NCI-H2107 treated with DMSO at 0.1 percent for 48 hours (cell line): Measurements from ENCODE around the gene SAXO2.
"Not testable (repeated sequence)": the region's sequence is repeated elsewhere in the genome, so short reads cannot be mapped to it uniquely, and the experiment has no call there.

ENCODE experiments used
- DNase-seq: peaks from one replicate; lab custom pipeline; 2025; ENCODE audit not compliant: unreplicated experiment; lab: John Stamatoyannopoulos, UW

SAXO2 gene

GRCh38 chr15:82262422-82263026 lies at the start of gene SAXO2, which contains the start of gene EFL1:
Gene SAXO2 (plus strand): TSS chr15:82262818. CDS start chr15:82262880, 62 bp downstream.
Gene EFL1 (minus strand): TSS chr15:82262734. CDS start chr15:82261778, 956 bp downstream.
- DNase-seq: peak; percentile 31

DNA sequence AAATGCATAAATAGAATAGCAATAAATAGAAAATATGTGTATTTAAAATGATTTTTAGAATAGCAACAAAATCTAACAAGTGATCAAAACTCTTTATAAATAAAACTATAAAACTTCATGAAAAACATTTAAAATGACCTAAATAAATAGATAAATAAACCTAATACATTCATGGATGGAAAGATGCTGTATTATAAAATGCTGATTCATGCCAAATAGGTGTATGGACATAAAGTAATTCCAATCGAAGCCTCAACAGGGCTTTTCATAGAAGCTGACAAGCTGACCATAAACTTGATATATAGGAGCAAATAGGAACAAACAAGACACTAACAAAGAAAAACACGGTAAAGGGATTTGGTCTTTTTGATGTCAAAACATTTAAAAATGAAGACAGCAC lies 46.5 kb upstream of the SAXO2 start:
- DNase-seq: not testable (repeated sequence)

DNA sequence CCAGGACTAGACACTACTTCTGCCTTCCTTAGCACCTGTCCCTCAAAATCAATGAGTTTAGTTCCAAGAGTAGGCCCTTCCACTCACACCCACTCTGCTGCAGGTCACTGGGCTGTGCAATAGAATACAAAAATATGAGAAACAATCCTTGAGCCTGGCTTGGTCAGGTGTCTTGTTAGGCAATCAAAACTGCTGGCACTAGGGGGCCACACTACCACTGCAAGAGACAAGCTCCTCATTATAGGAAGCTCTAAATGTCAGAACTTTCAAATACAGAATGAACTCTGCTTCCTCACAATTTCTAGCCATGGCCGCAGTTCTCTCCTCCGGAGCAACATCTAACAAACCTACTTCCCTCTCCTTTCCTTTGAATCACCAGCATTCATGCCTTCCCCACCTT lies 41.1 kb upstream of the SAXO2 start:
- DNase-seq: not testable (repeated sequence)

DNA sequence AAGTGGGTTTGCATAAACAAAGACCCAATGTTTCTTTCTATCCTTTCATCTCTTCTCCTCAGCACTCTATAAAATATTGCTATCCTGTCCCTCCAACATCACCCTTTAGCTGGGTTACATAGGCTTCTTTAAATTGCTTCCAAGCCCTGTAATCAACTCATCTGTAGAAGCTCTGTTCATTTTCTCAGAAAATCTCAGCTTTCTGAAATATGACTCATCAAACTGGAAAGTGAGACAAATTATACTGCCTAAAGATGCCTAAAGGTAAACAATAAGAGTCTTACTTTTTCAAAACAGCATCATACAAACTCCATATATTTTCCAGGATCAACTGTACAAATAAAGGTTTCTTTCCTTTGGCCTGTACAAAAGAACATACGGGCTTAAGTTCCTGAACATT lies 33.9 kb upstream of the SAXO2 start:
- no peak for DNase-seq

GRCh38 chr15:82231233-82231632 lies 31.4 kb upstream of the SAXO2 start:
- no peak for DNase-seq

DNA sequence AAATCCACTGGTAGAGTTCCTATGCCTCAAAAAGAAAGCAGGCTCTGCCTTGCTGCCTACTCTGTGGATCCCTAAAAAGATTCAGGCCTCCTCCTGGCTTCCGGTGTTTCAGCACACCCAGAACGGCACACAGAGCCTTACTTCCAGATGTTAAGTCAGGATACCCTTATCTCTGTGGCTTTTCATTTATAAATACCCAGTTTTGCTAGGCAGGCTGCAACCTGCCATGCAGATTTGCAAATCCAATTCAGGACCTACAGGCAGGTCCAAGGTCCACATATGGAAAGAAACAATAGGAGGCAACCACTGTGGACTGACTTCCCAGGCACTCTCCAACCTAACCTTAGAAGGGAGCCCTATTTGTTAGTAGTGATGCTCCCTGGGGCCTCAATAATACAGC lies 30.8 kb upstream of the SAXO2 start:
- DNase-seq: no peak

GRCh38 chr15:82237944-82238534 lies 24.6 kb upstream of the SAXO2 start:
- DNase-seq: not testable (repeated sequence)

DNA sequence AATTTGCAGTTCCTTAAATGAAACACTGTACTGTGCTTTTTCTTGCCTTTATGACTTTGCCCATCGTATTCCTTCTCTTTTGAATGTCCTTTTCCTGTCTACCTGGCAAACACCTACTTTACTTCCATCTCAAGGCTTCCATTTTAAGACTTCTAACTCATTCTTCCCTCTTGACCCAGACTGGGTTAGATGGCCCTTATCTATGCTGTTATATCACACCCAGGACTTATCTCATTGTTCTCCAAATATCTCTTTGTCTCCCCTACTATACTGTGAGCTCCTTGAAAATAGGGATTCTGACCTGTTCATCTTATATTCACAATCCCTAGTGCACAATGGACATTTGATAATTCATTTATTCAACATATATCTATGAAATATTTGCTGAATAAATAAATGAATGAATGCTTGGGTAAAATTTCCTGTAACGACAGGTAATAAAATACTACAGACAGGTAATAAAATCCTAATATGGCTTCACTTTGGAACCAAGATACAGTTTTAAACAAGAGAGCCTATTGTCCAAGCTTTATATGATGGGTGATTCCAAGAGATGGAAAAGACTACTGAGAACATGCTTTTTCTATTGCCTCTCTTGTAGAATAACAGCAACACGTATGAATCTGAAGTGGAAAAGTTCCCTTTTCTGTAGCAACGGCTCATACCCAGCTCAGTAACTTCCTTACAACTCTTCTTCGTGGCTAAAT lies 22.8 kb upstream of the SAXO2 start:
- DNase-seq: no peak

- DNase-seq: not testable (repeated sequence)
Observed at GRCh38 chr15:82241836-82242499, 20.6 kb upstream of the SAXO2 start.

GRCh38 chr15:82243644-82244043 lies 19.0 kb upstream of the SAXO2 start:
- not testable (repeated sequence) for DNase-seq

DNA sequence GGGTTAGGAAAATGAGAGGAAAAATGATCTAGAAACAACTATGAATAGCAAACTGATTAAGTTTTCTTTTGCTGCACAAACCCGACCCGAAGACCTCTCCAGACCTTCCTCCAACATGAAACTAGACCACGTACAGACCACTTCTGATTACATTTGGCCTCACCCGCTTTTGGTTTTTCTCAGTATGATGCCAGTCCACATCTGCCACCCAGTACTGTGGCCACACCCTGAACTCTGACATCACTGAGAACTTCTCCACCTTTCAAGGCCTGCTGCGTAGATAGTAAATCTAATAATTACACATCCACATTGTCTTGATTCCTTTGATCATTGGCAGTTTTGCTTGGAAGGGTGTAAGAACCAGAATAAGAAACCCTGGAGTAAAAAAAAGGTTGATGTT lies 16.7 kb upstream of the SAXO2 start:
- DNase-seq: not testable (repeated sequence)

- DNase-seq: not testable (repeated sequence)
Observed at GRCh38 chr15:82248261-82248660, 14.4 kb upstream of the SAXO2 start.

DNA sequence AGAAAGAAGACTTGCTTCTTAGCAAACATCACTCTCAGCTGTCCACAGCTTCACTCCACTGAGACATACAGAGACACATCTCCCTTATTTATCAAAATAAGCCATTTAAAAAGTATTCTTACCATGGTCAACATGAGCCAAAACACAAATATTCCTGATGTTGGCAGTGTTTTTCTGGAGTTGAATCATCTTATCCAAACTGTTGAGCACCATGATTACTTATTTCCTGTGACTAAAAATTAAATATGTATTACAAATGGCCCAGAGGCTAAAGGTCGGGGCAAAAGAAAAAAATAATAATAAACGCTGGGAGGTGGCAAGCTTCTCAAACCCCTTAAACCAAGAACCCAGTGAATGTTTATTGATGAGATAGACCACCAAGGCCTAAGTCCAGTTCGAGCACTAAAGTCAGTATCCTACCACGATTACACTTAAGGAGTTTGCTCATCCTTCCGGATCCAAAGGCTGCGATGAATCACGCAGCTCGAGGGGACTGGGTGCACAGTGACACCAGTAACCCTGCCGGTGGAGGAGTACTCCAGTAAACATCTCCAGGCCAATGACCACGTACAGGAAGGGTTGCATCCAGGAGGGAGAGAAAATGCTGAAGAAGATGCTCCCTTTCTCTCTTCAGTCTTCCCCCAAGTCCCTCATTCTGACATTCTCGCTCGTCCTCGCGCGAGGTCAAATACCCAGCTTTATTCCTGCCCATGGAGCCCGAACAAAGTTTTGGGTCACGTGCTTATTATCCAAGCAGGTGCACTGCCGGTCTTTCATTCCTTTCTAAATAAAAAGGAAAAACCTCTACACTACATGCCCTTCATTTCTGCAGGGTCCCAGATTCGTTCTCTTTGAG lies 824 bp upstream of the SAXO2 start:
- DNase-seq: not testable (repeated sequence)

DNA sequence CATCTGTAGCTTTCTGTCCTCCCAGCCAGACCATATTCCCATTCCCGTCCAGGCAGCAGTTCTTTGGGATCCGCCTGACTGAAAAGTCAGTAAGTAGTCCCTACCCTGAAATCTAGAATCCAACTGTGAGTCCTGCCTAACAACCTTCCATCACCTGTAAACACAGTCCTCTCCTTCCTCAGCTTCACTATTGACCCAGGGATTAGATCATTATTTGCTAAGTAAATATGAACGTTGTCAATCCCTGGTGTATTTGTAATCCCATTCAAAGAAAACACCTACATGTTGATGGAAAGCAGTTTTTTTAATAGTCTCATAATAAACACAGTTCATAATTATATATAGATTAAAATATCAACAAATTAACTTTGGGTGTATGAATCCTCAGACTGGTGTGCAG lies 732 bp downstream of the SAXO2 start:
- DNase-seq: no peak

DNA sequence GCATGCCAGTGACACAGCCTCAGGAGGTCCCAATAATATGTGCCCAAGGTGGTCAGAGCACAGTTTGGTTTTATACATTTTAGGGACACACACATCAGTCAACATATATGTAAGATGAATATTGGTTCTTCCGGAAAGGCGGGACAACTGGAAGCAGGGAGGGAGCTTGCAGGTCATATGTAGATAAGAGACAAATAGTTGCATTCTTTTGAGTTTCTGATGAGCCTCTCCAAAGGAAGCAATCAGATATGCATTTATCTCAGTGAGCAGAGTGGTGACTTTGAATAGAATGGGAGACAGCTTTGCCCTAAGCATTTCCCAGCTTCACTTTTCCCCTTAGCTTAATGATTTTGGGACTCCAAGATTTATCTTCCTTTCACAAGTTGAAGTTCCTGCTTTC lies 4.5 kb downstream of the SAXO2 start:
- DNase-seq: not testable (repeated sequence)

- not testable (repeated sequence) for DNase-seq
Observed at GRCh38 chr15:82268454-82268853, 5.8 kb downstream of the SAXO2 start.

GRCh38 chr15:82272154-82272553 lies 9.5 kb downstream of the SAXO2 start:
- no peak for DNase-seq

- DNase-seq: no peak
Observed at GRCh38 chr15:82275410-82275809, 12.8 kb downstream of the SAXO2 start.

- DNase-seq: not testable (repeated sequence)
Observed at GRCh38 chr15:82281276-82281675, 18.7 kb downstream of the SAXO2 start.

DNA sequence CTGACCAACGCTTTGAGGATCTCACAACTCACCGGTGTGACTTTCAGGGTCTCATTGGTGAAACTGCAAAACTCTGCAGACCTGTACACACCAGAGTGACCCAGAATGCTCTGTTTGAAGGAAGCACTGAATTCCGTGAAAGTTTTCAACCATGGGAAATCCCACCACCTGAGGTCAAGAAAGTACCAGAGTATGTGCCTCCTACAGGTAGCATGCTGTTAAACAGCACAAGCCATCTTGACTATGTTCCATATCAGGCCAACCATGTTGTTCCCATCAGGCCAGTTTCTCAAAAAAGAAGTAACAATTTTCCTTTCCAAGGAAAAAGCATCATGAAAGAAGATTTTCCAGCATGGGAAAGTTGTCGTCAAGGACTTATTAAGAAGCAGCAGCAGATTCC lies 19.8 kb downstream of the SAXO2 start:
- DNase-seq: not testable (repeated sequence)

- DNase-seq: not testable (repeated sequence)
Observed at GRCh38 chr15:82284381-82284780, 21.8 kb downstream of the SAXO2 start.
